Gastroesophageal sphincter (tissue), 3 donors: Measurements from ENCODE around the gene LRRC55.

Experiments
- CTCF ChIP-seq, 4 experiments: fragments of 200-600 bp in 2 of 4; fragments of 450-650 bp in 2 of 4; sonication (generic) in 1 of 4; IDR thresholded peaks; one replicate each; pipeline ENCODE4 v1.5.1; 2017 to 2019; ENCODE audit warnings: antibody characterized with exemption in 4 of 4, mild to moderate bottlenecking in 2 of 4, moderate library complexity in 2 of 4
- EP300 ChIP-seq: sonication (generic); formaldehyde crosslinking; IDR thresholded peaks from one replicate; pipeline ENCODE4 v1.6.1; 2017; ENCODE audit warnings: antibody characterized with exemption, mild to moderate bottlenecking
- POLR2A ChIP-seq, 2 donors: fragments of 450-650 bp; IDR thresholded peaks; one replicate each; pipeline ENCODE4 v1.6.1; 2017; ENCODE audit warnings: antibody characterized with exemption in 2 of 2, mild to moderate bottlenecking in 2 of 2, moderate library complexity in 1 of 2
- POLR2AphosphoS5 ChIP-seq: sonication (generic); formaldehyde crosslinking; IDR thresholded peaks from one replicate; pipeline ENCODE4 v1.6.1; 2017; ENCODE audit warnings: antibody characterized with exemption

- TF ChIP-seq POLR2AphosphoS5, result no peak
- no peak for TF ChIP-seq POLR2A (IDR thresholded peaks at IDR 0.05)
- TF ChIP-seq CTCF (IDR thresholded peaks at IDR 0.05), result no peak
- TF ChIP-seq EP300, result no peak
Measured at GRCh38 chr11:57235761-57236703, 54.3 kb downstream of the LRRC55 start.
